Keratinocyte (primary cell): ENCODE measurements around the gene FAM114A1. TPM values are rescaled to one million over a fixed set of nuclear protein-coding genes. Genes with fewer than 3 reads are reported as not detected.

ENCODE experiments used
- DNase-seq: peaks from one replicate; pipeline ENCODE4 v3.0.0-alpha.2; 2011; ENCODE audit warnings: low read depth, missing footprints, low spot score
- FAIRE-seq: peaks from 2 replicates; lab custom pipeline; 2011; peaks lifted over from hg19 to GRCh38; lab: Jason Lieb, UNC
- H2AFZ ChIP-seq: 2 replicates; pipeline ENCODE4 v1.6.0; 2012; ENCODE audit warnings: low read length, control low read depth, inconsistent platforms; ENCODE audit not compliant: control insufficient read depth
- H3K27ac ChIP-seq: 2 replicates; pipeline ENCODE4 v1.5.1; 2011; ENCODE audit warnings: low read length; ENCODE audit not compliant: control insufficient read depth, insufficient read depth
- H3K27me3 ChIP-seq: 3 replicates; pipeline ENCODE4 v1.6.0; 2011; ENCODE audit warnings: low read length; ENCODE audit not compliant: control insufficient read depth, insufficient read depth; ENCODE audit errors: extremely low read depth
- H3K36me3 ChIP-seq, 2 experiments: 2 replicates in 1 of 2; 3 replicates in 1 of 2; pipeline ENCODE4 v1.5.1; 2011; ENCODE audit warnings: low read length in 2 of 2, mild to moderate bottlenecking in 1 of 2; ENCODE audit not compliant: control insufficient read depth in 2 of 2, insufficient read depth in 2 of 2; ENCODE audit errors: extremely low read depth in 1 of 2
- H3K4me1 ChIP-seq: 3 replicates; pipeline ENCODE4 v1.5.1; 2011; ENCODE audit warnings: low read length; ENCODE audit not compliant: control insufficient read depth, insufficient read depth; ENCODE audit errors: extremely low read depth
- H3K4me2 ChIP-seq: 3 replicates; pipeline ENCODE4 v1.6.0; 2011; ENCODE audit warnings: low read depth, low read length; ENCODE audit not compliant: control insufficient read depth, insufficient read depth; ENCODE audit errors: extremely low read depth
- H3K4me3 ChIP-seq, 3 experiments: fragments of 200-600 bp in 1 of 3; sonication (generic) in 1 of 3; 2 replicates in 2 of 3; 3 replicates in 1 of 3; pipeline ENCODE4 v1.5.1; 2011 to 2016; ENCODE audit warnings: low read length in 3 of 3, mild to moderate bottlenecking in 3 of 3, control low read depth in 2 of 3, inconsistent platforms in 1 of 3, low read depth in 1 of 3, mixed read lengths in 1 of 3, mixed run types in 1 of 3, moderate library complexity in 1 of 3; ENCODE audit not compliant: control insufficient read depth in 2 of 3, insufficient read depth in 2 of 3; ENCODE audit errors: extremely low read depth in 1 of 3
- H3K79me2 ChIP-seq: 2 replicates; pipeline ENCODE4 v1.6.0; 2012; ENCODE audit warnings: low read length; ENCODE audit not compliant: control insufficient read depth, insufficient read depth
- H3K9ac ChIP-seq: 3 replicates; pipeline ENCODE4 v1.6.0; 2011; ENCODE audit warnings: low read length; ENCODE audit not compliant: control insufficient read depth, insufficient read depth; ENCODE audit errors: extremely low read depth
- H3K9me1 ChIP-seq: 3 replicates; pipeline ENCODE4 v1.6.0; 2011; ENCODE audit warnings: low read length; ENCODE audit not compliant: control insufficient read depth, insufficient read depth; ENCODE audit errors: extremely low read depth
- H3K9me3 ChIP-seq: 2 replicates; pipeline ENCODE4 v1.5.1; 2012; ENCODE audit warnings: low read depth, low read length; ENCODE audit not compliant: control insufficient read depth
- H4K20me1 ChIP-seq: 3 replicates; pipeline ENCODE4 v1.6.0; 2011; ENCODE audit warnings: low read length; ENCODE audit not compliant: control insufficient read depth, insufficient read depth; ENCODE audit errors: extremely low read depth
- CTCF ChIP-seq, 3 experiments: IDR thresholded peaks in 1 of 3; conservative IDR thresholded peaks in 1 of 3; optimal IDR thresholded peaks in 1 of 3; 2 replicates in 2 of 3; 3 replicates in 1 of 3; pipeline versions ENCODE3 to v1.5.1; 2011; ENCODE audit warnings: low read length in 3 of 3, mild to moderate bottlenecking in 3 of 3, moderate library complexity in 2 of 3, control low read depth in 1 of 3, inconsistent platforms in 1 of 3; ENCODE audit not compliant: insufficient read depth in 2 of 3; ENCODE audit errors: extremely low read depth in 1 of 3
- EZH2 ChIP-seq: IDR thresholded peaks from one replicate; pipeline ENCODE4 v1.6.1; 2012; ENCODE audit warnings: inconsistent platforms, mild to moderate bottlenecking, low read length, moderate library complexity
- dilution Hi-C: fragments of 300-500 bp; cut with MboI; formaldehyde crosslinking; loops from one replicate; pipeline ENCODE4 v1.7.0; 2020; ENCODE audit warnings: low sequenced_read_pairs; ENCODE audit not compliant: extremely low pct_ligation_motif_present
- polyA plus RNA-seq, 5 experiments: library from polyadenylated mRNA; depleted of rRNA in 3 of 5; stranded (reverse) in 3 of 5; stranded (forward) in 1 of 5; unstranded in 1 of 5; fragments of >200 nt; gene quantifications; 1 replicate in 1 of 5; 2 replicates in 3 of 5; 3 replicates in 1 of 5; pipeline versions ENCODE4 v1.2.1 to v1.2.3, GENCODE V29; 2011 to 2012; ENCODE audit warnings: missing spikeins in 2 of 5, low read depth in 1 of 5, low replicate concordance in 1 of 5

FAM114A1 gene
- polyA plus RNA-seq, 1 donor (not counting 4 experiments of a cell fraction or from before 2014, with no cell fraction given) = 47.2 TPM

DNA sequence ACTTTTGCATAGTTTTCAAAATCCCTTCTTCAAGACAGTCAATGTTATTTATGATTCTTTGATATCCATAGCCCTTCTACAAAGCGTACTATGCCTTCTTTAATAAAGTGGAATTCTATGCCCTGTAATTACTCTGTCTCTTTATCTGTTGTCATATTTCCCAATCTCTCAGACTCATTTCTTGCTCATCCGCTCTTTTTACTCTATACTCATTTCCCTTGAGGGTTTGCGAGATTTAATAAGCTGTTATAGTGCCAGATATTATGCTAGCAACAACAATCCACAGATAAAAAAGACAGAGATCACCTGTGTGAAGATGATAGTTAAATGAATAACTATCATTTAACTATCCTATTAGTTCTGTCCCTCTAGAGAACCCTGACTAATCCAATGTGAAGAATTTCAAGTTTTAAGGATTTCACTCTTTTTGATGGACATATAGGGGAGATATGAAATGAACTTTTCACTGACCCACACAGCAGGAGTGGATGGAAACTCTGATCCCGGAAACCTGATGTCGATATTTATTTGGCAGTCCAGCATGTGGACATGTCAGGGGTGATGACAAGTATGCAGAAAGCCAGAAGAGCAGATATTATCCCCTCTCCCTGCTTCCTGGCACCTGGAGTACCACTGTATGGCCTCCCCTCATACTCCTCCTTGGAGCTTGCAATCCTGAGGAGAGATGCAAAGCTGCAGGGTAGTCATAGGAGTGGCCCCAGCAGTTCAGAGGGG is 114.9 kb downstream of the FAM114A1 start:
- Histone ChIP-seq H3K9ac (no peak overlapping the region), H2AFZ (no peak overlapping the region), H3K4me1 (no peaks in the 10 kb centered on the region), H3K4me3 (no peak overlapping the region), H3K27me3 (no peaks in the 10 kb centered on the region), H3K9me3 (no peaks in the 10 kb centered on the region), H3K36me3 (no peaks in the 10 kb centered on the region), H3K27ac (no peak overlapping the region), H4K20me1 (no peaks in the 10 kb centered on the region), H3K4me2 (no peak overlapping the region), H3K79me2 (no peaks in the 10 kb centered on the region), H3K9me1 (no peaks in the 10 kb centered on the region)
- DNase-seq (no peak), FAIRE-seq (no peak)
- dilution Hi-C loops = no loop called here
- TF ChIP-seq CTCF (optimal IDR thresholded peaks at IDR 0.05 in 1 of 3, IDR thresholded peaks at IDR 0.05 in 1 of 3, conservative IDR thresholded peaks at IDR 0.05 in 1 of 3; ENCODE audit: extremely low read depth in 1 of 3, insufficient read depth in 2 of 3, low read length in 3 of 3) = no peak
- no peak for TF ChIP-seq EZH2

- dilution Hi-C loops = no loop called here
- Histone ChIP-seq H3K36me3 (no peaks in the 10 kb centered on the region), H3K9me1 (no peaks in the 10 kb centered on the region), H3K27ac (no peak overlapping the region), H2AFZ (no peak overlapping the region), H4K20me1 (no peaks in the 10 kb centered on the region), H3K79me2 (no peaks in the 10 kb centered on the region), H3K9me3 (no peaks in the 10 kb centered on the region), H3K4me2 (no peak overlapping the region), H3K4me1 (no peaks in the 10 kb centered on the region), H3K9ac (no peak overlapping the region), H3K4me3 (no peak overlapping the region), H3K27me3 (no peaks in the 10 kb centered on the region)
- DNase-seq (no peak), FAIRE-seq (no peak)
- no peak for TF ChIP-seq CTCF (optimal IDR thresholded peaks at IDR 0.05 in 1 of 3, IDR thresholded peaks at IDR 0.05 in 1 of 3, conservative IDR thresholded peaks at IDR 0.05 in 1 of 3; ENCODE audit: extremely low read depth in 1 of 3, insufficient read depth in 2 of 3, low read length in 3 of 3)
- no peak for TF ChIP-seq EZH2
Measured at GRCh38 chr4:38983291-38983690, 115.7 kb downstream of the FAM114A1 start.
